ENCODE data around the gene ETDC.

Gene ETDC

GRCh38 chrX:135346975-135347374, 37.7 kb downstream of the ETDC start:
- peak; percentile 11 for DNase-seq (ENCODE audit: low read depth)

GRCh38 chrX:135347381-135348016, 38.2 kb downstream of the ETDC start:
- DNase-seq (ENCODE audit: low read depth), result no peak

- DNase-seq (ENCODE audit: low read depth), result no peak
These were observed 45.0 kb downstream of the ETDC start for GRCh38 chrX:135354288-135354687.

Measured in iris pigment epithelial cell (primary cell).